Left forelimb (tissue), 1 donor: ENCODE results near the gene STK32C.

ENCODE experiments used
- DNase-seq: peaks from one replicate; pipeline ENCODE4 v3.0.0-alpha.2; 2018; ENCODE audit warnings: low spot score

STK32C gene

GRCh38 chr10:132301371-132302330, 6.1 kb downstream of the STK32C start:
- DNase-seq = peak; percentile 53

- peak; percentile 46 for DNase-seq
These were observed 7.2 kb downstream of the STK32C start for GRCh38 chr10:132300582-132300981.

DNA sequence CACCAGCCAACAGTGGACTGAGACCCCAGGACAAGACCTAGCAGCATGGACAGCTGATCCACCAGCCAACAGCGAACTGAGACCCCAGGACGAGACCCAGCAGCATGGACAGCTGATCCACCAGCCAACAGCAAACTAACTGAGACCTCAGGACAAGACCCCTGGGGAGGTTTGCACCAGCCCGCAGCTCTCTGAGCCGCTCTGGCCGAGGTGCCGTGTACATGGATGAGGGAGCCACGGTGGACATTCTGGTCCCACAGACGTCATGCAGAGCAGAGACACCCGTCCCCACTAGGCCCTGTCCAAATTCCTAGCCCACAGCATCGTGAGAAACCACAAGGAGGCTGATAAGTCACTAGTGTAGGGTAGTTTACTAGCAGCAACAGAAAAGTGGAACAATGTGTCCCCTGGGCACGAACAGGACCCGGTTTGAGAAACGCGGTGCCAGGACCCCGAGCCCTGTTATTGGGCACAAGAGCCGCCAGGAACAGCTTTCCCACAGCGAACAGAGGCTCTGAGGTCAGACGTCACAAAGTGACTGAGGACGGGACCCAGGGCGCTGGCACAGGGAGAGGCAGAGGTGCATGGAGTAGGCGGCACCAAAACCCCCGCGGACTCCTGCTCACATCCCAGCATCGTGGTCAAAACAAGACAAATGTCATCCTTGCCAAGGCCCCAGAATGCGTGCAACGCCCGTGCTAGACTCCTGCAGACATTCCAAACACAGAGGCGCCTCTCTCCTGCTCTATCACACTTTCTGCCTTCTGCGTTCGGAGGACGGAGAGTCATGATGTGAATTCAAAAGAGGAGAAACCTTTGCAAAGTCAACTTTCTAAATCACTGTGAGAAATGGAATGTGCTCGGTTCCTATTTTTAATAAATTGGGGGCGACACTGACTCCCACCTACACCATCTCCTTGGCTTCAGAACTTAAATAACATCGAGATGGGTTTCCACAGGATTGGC, 8.1 kb downstream of the STK32C start:
- DNase-seq = peak; percentile 51

DNA sequence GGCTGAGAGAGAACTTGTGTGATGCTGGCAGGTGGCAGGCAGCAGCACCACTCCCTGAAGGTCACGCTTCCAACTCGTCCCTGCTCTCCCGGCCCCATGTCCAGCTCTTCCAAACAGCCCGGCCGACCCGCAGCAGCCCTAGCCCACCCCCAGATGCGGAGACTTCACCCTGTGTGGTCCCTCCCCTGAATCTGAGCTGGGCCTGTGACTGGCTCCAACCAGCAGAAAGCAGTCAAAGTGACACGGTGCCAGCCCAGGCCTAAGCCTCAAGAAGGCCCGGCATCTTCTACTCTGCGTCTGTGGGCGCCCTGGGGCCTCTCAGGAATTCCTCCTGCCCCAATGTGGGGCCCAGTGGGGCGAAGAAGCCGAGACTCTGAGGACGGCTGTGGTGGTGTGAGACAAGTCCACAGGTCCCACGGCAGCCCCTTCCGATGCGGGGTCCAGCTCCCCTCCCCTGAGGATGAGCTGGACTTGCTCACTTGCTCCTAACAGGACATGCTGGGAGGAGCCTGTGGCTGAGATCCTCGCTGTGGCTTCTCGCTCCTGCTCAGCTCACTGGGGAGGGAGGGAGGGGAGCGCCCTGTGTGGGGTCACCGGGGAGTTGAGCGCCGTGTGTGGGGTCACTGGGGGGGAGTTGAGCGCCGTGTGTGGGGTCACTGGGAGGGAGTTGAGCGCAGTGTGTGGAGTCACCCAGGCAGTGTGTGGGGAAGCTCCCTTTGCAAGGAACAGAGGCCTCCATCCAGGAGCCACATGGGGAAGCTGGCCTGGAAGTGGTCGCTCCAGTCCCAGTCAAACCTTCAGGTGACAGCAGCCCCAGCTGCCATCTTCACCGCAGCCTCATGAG, 9.5 kb downstream of the STK32C start:
- DNase-seq = peak; percentile 61

DNA sequence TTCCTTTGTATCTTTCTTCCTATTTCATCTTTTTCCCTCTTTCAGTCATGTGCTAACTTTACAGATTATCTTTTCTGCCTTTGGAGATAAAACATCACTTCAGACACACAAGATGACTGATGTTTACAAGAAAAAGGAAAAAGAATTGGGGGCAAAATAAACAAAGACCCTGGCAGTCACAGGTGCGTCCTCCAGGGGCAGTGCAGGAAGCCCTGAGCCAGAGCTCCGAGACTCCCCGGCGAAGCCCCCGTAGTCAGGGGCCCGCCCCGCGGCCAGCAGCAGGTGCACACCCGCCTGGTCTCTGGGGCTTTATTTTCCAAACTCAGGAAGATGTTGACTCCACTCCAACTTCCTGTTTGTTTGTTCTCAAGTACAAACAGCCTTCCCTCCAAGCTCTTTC, 10.2 kb downstream of the STK32C start:
- no peak for DNase-seq

DNA sequence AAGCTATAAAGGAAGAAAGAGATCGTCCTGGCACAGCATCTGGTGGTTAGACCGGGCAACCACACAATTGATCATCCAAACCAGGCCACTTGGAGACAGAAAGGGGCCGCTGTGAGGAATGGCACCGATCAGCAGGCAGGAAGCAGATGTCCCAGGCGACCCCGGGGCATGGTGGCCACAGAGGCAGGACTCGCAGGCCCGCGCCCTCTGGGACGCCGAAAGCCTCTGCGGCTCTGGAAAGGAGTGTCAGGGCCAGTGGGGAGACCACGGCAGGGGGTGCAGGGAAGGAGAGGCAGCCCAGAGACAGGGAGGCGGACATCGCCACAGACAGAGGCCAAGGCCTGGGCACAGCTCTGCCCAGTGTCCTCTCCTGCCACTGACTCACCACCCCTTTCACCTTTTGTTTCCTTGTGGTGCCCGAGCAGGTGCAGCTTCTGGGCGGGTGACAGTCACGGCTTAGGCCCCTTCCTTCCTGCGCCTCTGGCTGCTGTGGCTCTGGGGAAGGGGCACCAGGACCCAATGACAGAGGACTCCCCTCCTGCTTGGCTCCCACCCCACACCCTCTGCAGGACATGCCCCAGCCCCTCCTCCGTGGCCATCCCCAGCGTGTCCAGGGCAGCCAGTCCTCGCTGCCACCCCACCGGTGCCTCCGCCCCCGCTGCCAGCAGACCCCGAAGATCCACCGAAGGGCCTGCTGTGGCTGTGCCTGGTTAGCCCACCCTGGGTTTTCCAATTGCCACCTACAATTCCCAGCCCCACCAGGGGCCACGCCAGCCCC, 10.9 kb downstream of the STK32C start:
- DNase-seq = peak; percentile 57

GRCh38 chr10:132295481-132295880, 12.3 kb downstream of the STK32C start:
- DNase-seq = peak; percentile 4

- peak; percentile 55 for DNase-seq
These were observed 13.0 kb downstream of the STK32C start for GRCh38 chr10:132294561-132295318.

- DNase-seq = peak; percentile 57
These were observed 13.8 kb downstream of the STK32C start for GRCh38 chr10:132293813-132294520.

- DNase-seq = peak; percentile 62
These were observed 14.4 kb downstream of the STK32C start for GRCh38 chr10:132293201-132293812.

- peak; percentile 64 for DNase-seq
These were observed 15.2 kb downstream of the STK32C start for GRCh38 chr10:132292287-132293200.

DNA sequence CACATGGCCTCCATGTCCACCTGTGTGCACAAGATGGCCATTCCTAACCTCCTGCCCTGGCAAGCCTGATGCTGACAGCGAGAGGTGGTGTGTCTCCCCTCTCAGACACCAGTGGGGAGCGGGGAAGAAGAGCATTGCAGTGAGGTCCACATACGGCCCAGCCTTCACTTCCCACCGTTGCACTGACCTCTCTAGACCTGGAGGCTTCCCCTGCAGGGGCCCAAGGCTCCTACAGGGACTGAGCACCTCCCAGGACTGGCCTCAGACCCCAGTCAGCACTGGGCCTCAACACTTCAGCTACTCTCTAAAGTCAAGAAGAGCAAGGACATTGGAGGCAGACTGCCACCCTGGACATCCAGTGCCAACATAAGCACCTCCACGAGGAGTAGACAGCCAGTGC, 15.9 kb downstream of the STK32C start:
- no peak for DNase-seq

DNA sequence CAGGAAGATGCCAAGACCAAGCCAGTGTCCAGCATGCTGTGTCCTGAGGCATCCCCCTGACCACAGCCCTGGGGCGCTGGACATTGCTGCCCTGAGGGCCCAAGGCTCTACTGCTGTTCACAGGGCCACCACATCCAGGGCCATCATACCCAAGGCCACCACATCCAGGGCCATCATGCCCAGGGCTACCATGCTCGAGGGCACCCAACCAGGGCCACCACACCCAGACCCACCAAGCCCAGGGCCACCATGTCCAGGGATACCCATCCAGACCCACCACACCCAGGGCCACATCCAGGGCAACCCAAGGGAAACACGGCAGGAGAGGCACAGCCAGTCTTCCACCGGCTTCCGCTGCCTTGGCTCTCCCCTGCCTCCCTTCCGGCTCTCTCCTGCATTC, 17.1 kb downstream of the STK32C start:
- no peak for DNase-seq

DNA sequence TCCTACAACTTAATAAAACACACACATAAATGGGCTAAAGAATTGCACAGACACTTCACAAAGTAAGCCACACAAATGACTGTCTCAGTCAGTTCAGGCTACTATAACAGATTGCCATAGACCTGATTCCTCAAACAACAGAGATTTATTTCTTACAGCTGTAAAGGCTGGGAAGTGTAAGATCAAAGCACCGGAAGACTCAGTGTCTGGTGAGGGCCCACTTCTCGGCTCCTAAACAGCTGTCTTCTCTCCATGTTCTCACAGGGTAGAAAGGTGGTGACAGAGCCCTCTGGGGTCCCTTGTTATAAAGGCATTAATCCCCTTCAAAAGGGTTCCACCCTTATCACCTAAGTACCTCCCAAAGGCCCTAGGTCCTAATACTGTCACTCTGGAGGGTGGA, 18.3 kb downstream of the STK32C start:
- DNase-seq = no peak

DNA sequence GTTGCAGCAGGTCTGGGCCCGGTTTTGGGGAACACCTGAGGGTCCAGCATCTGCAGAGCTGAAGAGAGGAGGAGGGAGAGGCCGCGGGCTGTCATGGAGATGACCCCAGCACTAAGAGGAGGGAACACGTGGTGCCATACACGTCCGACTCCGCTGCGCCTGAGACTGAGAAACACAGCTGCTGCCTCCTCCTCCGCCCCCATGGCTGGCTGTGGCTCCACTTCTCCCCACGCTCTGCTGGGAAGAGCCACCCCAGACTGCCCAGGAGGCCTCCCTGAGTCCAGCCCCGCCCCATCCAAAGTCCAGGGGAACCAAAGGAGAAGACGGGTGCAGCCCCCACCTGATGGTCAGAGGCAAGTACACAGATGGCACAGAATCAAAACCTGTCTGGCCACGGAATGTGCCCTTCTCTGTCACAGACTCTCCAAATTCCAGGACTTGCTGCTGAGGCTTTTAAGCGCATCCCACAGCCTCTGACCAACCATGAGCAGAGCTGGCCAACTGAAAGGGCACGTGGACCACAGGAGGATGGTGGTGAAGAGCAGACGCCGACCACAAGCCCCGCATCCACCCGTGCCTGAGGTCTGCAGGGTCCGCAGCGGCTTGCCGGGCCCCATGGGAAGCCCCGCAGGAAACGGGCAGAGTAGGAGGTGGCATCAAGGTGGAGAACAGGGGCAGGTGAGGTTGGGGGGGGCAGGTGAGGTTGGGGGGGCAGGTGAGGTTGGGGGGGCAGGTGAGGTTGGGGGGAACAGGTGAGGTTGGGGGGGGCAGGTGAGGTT, 24.0 kb downstream of the STK32C start:
- DNase-seq = no peak

DNA sequence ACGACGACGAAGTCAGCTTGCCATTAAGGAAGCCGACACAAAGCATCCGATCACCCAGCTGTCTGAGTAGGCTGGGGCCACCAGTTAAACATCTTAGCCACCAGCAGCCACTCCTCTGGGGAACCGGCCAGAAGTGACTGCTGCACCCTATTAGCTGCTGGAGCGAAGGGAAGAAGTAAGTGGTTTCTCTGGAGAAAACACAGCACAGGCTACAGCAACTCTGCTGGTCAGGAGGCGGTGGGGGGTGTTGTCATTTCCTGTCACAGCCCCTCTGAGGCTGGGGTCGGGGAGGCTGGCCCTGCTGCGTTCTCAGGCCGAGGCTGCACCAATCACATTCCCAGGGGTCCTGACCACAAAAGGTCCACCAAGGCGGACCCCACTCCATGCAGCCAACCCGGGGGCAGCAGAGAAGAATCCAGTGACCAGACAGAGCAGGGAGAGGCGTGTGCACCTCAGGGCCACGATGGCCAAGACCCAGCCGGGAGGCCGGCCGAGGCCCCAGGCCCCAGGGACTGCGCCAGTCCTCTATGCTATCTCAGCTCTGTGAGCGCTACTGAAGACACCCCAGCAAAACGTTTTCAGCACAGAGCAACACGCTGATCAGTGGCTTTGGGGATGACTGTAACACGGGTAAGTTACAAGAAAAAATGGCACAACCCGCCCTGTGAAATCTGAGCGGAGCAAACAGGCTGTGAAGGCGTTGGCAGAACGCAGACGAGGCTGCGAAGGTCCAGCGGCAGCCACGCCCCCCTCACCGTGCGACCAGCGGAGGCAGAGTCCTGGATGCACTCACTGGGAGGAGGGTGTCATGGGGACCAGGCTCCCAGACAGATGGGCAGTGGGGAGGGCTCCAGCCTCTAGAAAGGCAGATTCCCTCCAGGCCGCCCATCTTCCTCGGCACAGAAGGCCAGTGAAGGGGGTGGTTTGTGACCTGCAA, 24.8 kb downstream of the STK32C start:
- no peak for DNase-seq
